GM21367 (cell line): ENCODE data around the gene OVOL1.
"Not testable (repeated sequence)": the region's sequence is repeated elsewhere in the genome, so short reads cannot be mapped to it uniquely, and the experiment has no call there.

ENCODE experiments used
- ATAC-seq: cut with Tn5 transposase; IDR thresholded peaks from one replicate; pipeline ENCODE4 v1.9.1; 2021; ENCODE audit not compliant: unreplicated experiment

OVOL1 gene

GRCh38 chr11:65814131-65814985, 27.5 kb downstream of the OVOL1 start:
- ATAC-seq, result no peak

- ATAC-seq, result no peak
These were observed 28.2 kb downstream of the OVOL1 start for GRCh38 chr11:65814986-65815565.

GRCh38 chr11:65816696-65817095, 29.8 kb downstream of the OVOL1 start:
- ATAC-seq, result no peak

- no peak for ATAC-seq
These were observed 30.5 kb downstream of the OVOL1 start for GRCh38 chr11:65817312-65817834.

GRCh38 chr11:65817835-65818680, 31.2 kb downstream of the OVOL1 start:
- ATAC-seq, result peak; percentile 67

- no peak for ATAC-seq
These were observed 34.2 kb downstream of the OVOL1 start for GRCh38 chr11:65821107-65821506.

- no peak for ATAC-seq
These were observed 36.1 kb downstream of the OVOL1 start for GRCh38 chr11:65822776-65823528.

- ATAC-seq, result no peak
These were observed 40.3 kb downstream of the OVOL1 start for GRCh38 chr11:65826984-65827735.

- no peak for ATAC-seq
These were observed 42.6 kb downstream of the OVOL1 start for GRCh38 chr11:65829459-65829858.

- not testable (repeated sequence) for ATAC-seq
These were observed 45.4 kb downstream of the OVOL1 start for GRCh38 chr11:65832231-65832630.

GRCh38 chr11:65833297-65834030, 46.6 kb downstream of the OVOL1 start, which contains the start of gene SNX32:
SNX32 (plus strand) TSS chr11:65833963; CDS start chr11:65834066, 103 bp downstream.
- ATAC-seq, result no peak

- ATAC-seq, result no peak
These were observed 47.3 kb downstream of the OVOL1 start for GRCh38 chr11:65834202-65834601.

GRCh38 chr11:65842144-65842543, 55.3 kb downstream of the OVOL1 start:
- ATAC-seq, result no peak

GRCh38 chr11:65843811-65844210, 56.9 kb downstream of the OVOL1 start:
- no peak for ATAC-seq

GRCh38 chr11:65844231-65844872, 57.5 kb downstream of the OVOL1 start:
- no peak for ATAC-seq
